Measurements from ENCODE around the gene CACNB3.

The CACNB3 gene

DNA sequence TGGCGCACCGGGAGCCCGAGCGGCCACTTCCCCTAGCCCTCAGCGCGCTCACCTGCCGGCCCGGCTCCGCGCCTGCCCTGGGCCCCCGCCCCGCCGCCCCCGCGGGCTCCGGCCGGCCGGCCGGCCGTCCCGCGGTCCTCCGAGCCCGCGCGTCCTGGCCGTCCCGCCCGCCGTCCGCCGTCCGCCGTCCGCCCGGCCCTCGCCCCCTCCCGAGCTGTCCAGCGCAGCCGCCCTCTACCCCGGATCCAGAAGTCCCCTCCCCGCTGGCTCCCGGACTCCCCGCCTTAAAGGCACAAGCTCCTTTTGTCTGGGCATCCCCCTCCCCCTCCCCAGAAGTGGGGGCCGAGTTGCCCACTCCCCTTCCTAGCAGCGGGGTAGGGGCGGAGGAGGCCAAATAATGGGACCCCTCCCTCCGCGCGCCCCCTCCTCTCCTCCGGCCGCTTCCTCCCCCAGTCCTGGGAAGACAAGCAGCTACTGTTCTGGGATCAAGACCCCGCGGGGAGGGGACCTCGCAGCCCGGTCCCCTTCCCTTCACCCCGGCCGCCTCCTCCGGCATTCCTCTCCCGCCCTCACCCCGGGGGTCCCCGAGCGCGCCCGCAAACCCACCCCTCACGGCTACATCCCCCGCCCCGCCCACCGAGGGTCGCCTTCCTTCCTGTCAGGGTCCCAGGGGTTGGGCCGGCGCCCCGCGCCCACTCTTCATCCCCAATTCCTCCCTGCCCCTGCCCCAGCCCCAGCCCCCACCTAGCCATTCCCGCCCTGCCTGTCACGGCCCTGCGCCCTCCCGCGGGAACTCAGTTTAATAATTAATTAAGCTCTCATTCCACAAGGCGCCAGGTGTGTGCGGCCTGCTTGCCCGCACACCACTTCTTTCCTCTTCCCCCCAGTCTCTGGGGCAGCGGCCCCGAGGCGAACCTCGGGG is 29.2 kb upstream of the CACNB3 start, which contains the start of gene ADCY6:
Gene ADCY6, minus strand, starts transcription at position 236 of the 922 bp plus-strand sequence. CDS start 5,655 bp downstream, outside the sequence.
- DNase-seq (ENCODE audit: low spot score) = peak; percentile 81

DNA sequence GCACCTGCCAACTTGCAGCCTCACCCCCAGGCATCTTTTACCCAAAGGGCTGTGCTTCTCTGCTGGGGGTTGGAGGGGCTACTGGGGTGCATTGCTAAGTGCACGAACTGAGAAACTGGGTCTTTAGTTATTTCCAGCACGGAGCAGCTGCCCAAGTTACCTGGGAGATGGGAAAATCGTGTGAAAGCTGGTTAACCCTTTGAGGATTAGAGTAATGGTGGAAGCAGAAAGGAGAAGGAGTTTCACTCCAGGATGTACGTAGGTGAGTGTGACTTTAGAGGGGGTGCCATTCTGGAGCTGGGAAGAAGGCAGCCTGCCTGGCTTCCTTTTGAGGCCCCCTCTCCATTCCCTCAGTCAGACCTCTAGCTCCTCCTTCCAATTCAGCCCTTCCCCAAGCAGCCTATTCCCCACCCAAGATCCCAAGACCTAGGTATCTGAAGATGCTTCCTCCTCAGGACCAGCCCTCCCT is 28.4 kb upstream of the CACNB3 start:
- DNase-seq (ENCODE audit: low spot score) = no peak

GRCh38 chr12:48793696-48794095 is 24.6 kb upstream of the CACNB3 start:
- DNase-seq (ENCODE audit: low spot score) = no peak

GRCh38 chr12:48794870-48795269 is 23.4 kb upstream of the CACNB3 start:
- peak; percentile 29 for DNase-seq (ENCODE audit: low spot score)

DNA sequence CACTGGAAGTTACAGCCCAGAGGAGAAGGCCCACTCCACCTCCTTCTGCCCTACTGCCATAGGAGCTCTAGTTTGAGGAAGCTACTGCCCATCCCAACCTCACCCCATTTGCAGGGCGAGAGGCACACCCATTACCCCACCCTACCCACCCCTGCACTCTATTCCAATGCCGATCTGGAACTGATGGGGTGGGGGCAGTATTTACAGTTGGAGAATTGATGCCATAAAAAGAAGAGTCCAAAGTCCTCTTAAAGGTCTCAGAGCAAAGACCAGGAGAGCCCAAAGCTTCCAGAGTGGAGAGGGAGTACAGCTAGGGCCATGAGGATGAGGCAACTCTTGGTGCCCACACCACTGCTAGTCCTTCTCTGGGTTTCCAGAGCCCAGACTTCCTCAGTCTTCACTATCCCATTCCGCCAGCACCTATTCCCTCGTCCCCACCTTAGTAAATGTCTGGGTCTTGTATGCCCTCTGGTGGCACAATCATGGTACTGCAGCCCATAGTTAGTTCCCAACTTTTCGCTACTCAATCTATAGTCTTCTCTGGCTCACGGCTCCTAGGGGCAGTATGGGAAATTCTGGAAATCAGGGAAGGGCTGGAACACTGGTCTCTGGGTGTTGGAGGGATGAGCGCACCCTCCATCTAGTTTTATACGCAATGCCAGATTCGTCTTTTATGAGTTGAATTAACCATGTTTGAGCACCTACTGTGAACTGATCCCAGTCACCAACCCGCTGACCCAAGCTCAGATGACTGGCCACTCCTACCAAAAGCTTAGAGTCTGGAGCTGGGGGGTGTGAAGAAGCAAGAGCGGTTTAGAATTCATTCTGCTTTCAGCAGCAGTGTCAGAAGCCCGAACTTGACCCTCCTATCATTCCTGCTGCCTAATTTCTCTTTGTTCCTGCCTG is 22.5 kb upstream of the CACNB3 start:
- DNase-seq (ENCODE audit: low spot score) = peak; percentile 88

GRCh38 chr12:48796976-48797375 is 21.3 kb upstream of the CACNB3 start:
- no peak for DNase-seq (ENCODE audit: low spot score)

DNA sequence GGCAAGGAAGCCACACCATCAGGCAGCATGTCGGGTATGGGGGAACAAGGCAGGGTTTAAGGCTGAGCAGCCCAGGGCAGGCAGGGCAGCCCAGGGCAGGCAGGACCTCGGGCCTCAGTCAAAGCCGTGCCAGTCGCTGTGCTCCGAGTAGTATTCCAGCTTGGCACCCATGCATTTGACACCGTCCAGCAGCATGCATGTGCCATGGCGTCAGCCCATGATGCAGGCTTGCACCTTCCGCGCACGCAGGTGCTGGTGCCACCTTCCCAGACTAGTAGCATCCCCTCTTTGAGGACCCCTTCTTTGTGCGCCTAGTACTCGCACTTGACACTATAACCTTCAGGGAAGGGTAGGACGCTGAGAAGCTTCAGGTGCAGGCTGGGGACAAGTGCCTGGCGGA is 17.8 kb upstream of the CACNB3 start:
- DNase-seq (ENCODE audit: low spot score) = no peak

DNA sequence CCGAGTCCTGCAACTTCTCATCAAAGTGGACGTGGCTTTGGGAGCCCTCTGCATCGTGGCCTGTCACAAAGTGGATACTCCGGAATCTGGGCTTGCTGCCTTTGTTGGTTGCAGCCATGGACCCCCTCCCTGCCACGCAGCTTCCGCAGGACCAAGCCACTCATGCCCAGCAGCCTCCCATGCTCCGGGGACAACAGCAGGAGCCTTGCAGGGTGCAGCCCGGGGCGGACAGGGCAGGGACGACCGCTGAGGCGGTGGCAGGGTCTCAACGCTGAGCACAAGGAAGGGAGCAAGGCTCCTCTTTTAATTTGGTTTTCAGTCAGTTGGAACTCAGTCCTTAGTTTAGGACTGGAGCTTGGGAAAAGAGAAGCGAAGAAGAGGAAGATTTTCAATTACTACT is 17.3 kb upstream of the CACNB3 start:
- DNase-seq (ENCODE audit: low spot score) = no peak

DNA sequence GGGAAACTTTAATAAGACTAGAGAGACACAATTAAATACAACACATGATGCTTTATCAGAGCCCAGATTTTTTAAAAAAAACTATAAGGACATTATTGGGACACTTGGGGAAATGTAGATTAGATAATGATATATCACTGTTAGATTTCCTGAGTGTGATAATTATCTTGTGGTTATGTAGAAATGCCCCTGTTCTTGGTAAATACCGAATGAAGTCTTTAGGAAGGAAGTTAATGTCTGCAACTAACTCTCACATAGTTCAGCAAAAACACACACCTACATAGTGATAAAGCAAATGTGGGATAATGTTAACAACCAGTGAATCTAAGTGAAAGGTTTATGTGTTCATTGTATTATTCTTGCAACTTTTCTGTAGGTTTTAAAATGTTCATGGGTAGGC is 14.6 kb upstream of the CACNB3 start:
- no peak for DNase-seq (ENCODE audit: low spot score)

DNA sequence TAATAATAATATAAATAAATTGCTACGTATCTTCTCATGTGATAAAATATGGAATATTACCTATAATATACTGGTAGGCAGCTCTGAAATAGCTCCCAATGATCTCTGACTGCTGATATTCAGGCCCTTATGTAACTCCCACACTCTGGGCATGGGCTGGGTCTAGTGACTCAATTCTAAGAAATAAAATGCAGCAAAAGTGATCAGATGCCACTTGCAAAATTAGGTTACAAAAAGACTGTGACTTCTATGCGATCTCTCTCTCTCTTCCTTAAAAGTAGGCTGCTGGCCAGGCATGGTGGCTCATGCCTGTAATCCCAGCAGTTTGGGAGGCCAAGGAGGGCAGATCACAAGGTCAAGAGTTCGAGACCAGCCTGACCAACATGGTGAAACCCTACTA is 10.3 kb upstream of the CACNB3 start:
- DNase-seq (ENCODE audit: low spot score) = no peak

- DNase-seq (ENCODE audit: low spot score) = peak; percentile 11
These were observed 7.3 kb upstream of the CACNB3 start for GRCh38 chr12:48810903-48811431.

GRCh38 chr12:48811437-48812090 is 6.7 kb upstream of the CACNB3 start:
- DNase-seq (ENCODE audit: low spot score) = no peak

DNA sequence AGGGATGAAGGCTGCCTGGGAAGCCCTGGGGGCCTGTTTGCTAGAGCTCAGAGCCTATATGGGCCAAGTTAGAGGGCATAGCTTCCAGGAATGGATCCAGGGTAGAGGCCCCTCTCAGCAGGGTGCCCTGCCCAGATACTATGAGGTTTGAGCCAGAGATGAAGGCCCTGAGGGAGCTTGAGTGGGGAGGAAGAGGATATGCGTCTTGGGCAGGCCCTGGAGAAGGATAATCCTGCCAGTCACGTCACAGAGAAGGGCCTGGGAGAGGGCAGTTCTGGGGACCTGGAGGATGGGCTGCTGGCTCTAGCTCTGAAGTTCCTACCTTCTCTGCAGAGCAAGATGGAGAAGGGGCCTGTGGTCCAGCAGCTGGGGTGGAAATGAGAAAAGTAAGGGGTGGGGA is 5.9 kb upstream of the CACNB3 start:
- DNase-seq (ENCODE audit: low spot score) = no peak

DNA sequence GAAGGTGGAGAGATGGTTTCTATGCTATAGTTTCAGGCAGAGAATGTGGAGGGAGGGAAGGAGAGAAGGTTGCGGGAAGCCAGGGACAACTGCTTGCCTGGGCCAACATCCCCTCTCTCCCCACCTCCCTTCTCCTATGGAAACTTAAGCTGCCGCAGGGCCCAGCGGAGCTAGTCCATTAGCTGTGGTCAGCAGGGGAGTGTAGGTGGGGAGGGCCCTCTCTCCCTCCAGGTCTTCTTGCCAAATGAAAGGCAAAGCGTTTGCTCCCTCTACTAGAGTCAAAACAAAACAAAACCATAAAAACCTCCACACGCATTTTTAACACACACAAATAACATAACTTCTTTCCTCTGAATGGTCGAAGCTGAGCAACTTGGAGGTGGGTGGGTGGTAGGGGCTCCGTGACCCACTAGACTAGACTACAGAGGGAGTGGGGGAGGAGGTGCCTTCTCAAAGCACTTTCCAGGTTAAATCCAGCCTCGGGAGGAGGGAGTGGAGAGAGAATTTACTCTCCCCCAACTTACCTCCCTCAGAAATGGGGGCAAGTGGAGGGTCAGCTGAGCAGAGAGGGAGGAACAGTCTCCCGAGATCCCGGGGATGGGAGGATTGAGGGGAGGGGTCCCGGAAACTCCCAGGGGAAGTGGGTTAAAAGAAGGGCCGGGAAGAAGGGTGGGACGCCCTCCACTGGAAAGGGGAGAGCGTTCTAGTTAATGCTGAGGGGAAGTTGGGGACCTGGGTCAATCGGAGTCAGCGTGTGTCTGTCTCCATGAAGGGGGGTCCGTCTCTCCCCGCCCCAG is 4.6 kb upstream of the CACNB3 start:
- peak; percentile 54 for DNase-seq (ENCODE audit: low spot score)

DNA sequence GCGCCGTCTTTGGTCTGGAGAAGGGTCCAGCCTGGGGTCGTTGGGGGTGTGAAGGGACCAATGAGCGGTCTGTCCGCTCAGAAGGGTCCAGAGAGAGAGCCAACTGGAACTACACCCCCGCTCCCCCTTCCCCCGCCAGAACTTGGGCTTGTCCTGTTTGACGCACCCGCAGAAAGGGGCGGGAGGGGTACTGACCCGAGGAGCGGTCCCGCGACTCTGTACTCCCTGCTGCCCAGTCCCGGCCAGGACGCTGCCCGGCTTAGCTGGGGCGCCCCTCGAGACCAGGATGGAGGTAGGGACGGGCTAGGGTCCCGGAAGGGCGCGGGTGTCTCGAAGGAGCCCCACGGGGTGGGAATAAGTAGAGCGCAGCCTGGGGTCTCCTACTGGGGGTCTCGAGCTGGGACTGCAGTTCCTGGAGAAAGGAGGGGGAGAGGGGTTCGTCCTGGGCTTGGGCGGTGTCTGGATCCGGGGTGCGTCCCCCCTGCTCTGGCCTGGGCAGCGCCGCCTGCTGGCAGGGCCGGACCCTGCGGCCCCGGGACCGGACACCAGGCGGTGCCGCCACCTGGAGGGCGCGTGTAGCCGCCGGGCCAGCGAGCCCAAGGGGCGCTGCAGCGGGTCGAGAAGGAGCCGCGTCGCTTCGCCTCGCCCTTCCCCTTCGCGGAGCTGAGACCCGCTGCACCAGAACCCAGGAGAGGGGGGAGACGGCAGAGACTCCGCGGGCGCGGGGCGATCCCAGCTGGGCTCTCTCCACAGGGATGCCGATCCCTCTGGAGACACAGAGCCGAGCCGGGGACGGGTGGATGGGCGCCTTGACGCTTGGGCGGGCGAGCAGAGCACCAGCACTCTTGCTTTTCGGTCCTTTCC is 3.8 kb upstream of the CACNB3 start:
- DNase-seq (ENCODE audit: low spot score) = peak; percentile 45

GRCh38 chr12:48815126-48816110 is 2.9 kb upstream of the CACNB3 start:
- DNase-seq (ENCODE audit: low spot score) = peak; percentile 89

DNA sequence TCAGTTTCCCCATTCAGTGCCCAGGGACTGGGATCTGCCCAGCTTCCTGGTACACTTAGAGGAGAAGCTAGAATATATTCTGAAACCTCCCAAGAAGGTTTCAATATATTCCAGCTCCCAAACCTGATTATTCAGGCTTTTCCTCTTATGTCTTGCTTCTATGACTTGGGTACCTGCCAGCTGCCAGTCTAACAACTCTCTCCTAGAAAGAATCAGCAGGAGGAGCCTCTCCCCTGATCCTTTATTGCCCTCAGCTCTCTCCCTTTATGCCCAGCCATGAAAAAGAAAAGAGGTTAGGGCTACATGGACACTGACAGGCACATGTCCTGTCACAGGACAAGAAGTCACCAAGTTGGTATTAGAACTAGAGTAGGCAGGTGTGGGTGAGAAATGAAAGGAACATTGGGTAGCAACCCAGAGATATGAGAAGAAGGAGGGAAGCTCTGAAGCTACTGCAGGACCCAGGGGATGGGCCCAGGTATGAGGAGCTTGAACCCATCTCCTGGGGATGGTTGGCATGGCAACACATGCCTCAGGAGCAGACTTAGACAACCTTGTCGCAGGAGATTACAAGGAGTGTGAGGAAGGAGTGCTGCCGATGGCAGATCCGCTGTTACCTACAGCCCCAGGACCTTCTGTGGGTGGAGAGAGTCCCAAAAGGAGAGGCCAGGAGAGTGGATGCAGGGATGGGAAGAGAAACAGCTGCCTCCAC is 2.0 kb upstream of the CACNB3 start:
- DNase-seq (ENCODE audit: low spot score) = peak; percentile 28
